Measurements from ENCODE around the gene RNU5D-1. TPM values are rescaled to one million over a fixed set of nuclear protein-coding genes. Genes with fewer than 3 reads are reported as not detected.
"Not testable (repeated sequence)": the region's sequence is repeated elsewhere in the genome, so short reads cannot be mapped to it uniquely, and the experiment has no call there.

Gene RNU5D-1
- total RNA-seq (2014; rRNA removed; shearing (Covaris generic)), result not detected in 2 replicates

DNA sequence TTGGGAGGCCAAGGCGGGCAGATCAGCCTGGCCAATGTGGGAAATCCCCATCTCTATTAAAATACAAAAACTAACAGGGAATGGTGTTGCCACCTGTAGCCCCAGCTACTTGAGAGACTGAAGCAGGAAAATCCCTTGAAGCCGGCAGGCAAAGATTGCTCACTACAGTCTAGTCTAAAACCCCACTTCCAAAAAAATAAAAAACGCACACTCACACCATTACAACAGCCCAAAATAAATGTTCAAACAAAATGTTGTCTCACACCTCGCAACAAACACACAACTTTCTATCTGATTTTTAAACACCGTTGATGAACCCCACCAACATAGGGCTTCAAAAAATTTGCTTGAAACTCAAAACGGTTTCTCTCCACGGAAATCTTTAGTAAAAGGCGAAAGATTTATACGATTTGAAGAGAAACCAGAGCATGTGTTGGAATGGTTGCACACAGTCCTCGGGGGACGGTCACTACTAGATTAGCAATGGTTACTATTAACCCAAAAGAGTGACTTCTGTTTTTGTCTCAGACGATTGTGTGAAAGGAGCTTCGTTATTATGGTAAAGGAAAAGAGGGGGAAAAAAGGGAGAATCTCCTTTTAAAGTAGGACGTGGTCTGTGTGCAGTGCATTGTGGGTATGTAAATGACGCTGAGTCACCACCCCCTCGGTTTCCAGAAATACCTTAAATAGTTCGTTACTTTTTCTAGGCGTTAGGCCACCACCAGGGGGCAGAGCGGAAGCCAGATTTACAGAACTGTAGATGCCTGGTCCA, at the start of gene RNU5D-1:
Gene RNU5D-1 (minus strand): TSS at position 430 of the 772 bp plus-strand sequence.
- DNase-seq (ENCODE audit: low spot score), result peak; percentile 98

DNA sequence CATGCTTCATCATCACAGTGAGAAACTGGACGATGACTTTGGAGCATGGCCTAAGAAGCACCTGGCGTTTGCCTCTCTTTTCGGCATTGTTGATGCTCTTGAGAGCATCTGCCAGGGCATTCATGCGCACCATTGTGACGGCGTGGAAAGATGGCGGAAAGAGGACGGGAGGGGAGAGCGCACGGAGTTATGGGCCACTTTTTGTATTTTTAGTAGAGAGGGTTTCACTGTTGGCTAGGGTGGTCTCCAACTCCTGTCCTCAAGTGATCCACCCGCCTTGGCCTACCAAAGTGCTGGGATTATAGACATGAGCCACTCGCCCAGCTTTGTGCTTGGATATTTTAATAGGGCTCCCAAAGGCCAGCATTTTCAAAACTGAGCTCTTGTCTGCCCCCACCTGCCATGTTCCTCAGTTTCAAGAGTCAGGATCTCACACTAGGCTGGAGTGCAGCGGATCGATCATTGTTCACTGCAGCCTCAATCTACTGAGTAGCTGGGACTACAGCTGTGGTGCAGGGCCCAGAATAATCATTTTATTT, 49.7 kb upstream of the RNU5D-1 start:
- no peak for DNase-seq (ENCODE audit: low spot score)

DNA sequence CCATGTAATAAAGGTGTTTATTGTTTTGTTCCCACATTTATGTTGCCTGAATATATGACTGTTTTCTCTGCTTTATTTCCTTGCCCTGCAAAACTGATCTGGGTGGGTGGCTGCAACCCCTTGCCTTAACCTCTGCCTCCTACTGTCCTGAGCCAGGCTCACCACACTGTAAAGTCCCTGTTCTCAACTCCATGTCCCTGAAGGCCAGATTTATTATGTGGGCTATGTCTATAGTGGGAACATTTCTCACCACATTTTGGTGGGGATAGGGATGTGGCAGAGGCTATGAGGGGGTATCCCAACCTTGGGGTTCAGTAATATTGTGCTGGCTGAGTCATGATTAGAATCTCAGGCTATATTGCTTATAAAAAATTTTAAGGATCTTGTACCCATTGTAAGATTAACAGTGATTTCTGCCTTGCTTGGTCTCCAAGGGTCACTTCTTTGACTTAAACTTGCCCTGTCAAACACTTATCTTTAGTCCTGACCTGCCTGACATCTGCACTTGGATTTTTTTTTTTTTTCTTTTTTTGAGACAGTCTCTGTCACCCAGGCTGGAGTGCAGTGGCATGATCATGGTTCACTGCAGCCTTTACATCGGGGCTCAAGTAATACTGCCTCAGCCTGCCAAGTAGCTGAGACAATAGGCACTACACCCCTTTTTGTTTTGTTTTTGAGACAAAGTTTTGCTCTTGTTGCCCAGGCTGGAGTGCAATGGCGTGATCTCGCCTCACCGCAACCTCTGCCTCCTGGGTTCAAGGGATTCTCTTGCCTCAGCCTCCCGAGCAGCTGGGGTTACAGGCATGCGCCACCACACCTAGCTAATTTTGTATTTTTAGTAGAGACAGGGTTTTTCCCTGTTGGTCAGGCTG, 48.0 kb upstream of the RNU5D-1 start:
- DNase-seq (ENCODE audit: low spot score), result no peak

DNA sequence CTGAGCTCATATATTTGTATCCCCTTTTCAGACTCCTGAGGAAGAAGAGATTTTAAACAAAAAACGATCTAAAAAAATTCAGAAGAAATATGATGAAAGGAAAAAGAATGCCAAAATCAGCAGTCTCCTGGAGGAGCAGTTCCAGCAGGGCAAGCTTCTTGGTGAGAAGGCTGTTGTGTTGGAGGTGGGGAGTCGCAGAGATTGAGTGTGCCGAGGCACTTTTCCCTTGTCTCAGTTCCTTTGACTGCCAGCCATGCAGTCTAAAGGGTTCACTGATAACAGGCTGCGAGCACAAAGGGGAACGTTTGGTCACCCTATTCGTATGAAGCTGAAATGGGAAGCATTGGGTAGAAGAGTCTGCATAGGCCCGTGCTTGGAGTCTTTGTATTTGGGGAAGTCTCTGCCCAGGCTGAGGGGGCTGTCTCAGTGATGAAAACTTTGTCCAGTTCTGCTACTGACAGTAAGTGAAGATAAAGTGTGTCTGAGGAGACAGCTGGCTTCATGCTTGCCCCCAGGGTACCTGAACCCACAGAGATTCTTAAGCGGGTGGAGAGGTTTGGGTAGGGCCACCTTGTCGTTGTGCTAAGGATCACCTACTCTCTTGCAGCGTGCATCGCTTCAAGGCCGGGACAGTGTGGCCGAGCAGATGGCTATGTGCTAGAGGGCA, 47.1 kb upstream of the RNU5D-1 start:
- DNase-seq (ENCODE audit: low spot score), result no peak

DNA sequence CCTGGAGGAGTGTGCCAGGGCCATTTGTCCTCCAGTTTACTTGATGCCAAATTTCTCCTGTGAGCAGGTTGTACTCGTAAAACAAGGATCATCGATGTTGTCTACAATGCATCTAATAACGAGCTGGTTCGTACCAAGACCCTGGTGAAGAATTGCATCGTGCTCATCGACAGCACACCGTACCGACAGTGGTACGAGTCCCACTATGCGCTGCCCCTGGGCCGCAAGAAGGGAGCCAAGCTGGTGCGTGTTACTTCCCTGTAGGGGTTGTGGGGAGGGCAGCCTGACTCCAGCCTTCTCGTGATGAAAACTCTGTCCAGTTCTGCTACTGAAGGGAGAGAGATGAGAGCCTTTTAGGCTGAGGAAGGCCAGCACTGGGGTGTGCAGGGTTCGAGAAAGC, 46.6 kb upstream of the RNU5D-1 start:
- no peak for DNase-seq (ENCODE audit: low spot score)

DNA sequence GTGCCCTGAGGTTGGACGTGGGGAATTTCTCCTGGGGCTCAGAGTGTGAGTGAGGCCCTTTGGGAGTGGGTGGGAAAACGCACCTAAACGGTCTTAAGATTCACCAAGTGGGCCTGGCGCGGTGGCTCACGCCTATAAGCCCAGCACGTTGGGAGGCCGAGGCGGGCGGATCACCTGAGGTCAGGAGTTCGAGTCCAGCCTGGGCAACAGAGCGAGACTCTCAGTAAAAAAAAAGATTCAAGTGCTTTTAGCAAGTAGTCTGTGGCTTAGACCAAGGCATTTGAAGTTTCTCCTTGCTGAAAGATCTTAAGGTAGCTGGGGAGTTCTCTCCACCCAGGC, 45.7 kb upstream of the RNU5D-1 start:
- no peak for DNase-seq (ENCODE audit: low spot score)

DNA sequence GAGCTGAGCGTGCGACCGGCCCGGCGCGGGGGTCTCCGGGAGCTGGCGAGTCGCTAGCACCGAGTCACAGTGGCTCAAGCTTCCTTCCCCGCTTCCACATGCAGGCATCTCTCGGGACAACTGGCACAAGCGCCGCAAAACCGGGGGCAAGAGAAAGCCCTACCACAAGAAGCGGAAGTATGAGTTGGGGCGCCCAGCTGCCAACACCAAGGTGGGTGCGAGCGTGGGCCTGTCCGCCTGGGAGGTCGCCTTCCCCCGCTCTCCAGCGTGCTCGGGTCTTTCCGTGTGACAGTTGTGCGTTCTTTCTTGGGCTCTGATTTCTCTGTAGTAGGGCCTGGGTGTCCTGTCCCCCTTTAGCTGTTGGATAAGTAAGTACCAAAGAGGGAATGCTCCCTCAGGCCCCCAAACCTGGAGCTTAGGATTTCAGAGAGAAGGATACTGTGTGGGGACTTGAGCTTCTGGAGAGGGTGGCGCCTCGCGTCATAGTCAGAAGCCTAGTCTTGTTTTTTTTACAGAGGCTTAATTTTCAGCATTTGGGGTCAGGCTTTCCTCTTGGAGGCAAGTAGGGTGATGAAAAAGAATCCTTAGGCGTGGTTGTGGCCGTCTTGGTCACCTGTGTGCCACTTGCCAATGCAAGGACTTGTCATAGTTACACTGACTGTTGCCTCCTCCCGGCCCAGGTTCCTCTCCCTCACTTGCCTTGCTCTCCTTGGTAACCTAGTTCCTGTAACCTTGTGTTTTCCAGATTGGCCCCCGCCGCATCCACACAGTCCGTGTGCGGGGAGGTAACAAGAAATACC, 45.2 kb upstream of the RNU5D-1 start:
- DNase-seq (ENCODE audit: low spot score), result peak; percentile 20

DNA sequence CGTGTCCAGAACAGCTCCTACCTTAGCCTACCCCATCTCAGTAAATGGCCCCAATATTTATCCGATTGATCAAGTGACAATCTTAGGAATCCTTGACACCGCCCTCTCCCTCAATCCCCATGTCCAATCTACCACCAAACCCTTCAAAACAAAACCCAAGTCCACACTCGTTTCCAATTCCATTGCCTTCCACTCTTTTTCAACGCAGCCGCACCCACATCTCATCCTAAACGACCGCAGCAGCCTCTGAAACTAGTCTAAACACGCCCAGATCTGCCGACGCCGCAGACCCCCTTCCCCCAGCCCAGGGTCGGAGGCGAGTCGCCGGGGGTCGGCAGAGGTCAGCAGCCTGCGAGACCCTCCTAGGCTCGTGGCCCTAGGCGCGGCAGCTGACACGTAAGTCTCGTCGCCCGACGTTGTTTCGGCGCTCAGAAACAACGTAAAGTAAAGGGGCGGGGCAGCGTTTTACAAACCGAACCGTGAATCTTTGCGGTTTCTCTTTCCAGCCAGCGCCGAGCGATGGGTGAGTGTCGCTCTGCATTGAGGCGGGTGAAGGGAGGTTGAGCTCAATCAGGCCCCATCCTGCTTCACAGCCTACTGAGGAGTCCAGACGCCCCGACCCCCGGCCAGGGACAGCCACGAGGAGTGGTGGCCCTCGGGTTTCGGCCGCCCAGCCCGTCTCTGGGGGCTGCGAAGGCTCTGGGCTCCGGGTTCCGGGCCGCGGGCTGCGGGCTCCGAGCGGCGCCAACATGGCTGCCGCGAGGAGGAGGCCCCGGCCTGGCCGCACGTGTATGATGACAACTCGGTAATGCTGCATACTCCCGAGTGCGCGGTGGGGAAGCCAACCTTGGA, 44.3 kb upstream of the RNU5D-1 start, which contains the start of gene RPS8:
Gene RPS8 (plus strand): TSS at position 463 of the 852 bp plus-strand sequence. CDS start 57 bp downstream, at position 520.
- DNase-seq (ENCODE audit: low spot score), result peak; percentile 87

DNA sequence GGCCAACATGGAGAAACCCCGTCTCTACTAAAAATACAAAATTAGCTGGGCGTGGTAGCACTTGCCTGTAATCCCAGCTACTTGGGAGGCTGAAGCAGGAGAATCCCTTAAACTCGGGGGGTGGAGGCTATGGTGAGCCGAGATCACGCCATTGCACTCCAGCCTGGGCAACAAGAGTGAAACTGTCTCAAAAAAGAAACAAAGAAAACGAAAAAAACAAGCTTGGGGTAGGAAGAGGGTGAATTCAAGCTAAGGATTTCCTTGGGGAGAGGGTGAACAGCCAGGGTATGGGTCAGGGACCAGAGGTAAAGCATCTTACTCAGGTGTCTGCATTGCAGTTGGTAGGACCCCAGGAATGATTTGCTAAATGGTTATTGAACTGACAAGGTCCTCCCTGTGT, 35.5 kb upstream of the RNU5D-1 start:
- not testable (repeated sequence) for DNase-seq (ENCODE audit: low spot score)

DNA sequence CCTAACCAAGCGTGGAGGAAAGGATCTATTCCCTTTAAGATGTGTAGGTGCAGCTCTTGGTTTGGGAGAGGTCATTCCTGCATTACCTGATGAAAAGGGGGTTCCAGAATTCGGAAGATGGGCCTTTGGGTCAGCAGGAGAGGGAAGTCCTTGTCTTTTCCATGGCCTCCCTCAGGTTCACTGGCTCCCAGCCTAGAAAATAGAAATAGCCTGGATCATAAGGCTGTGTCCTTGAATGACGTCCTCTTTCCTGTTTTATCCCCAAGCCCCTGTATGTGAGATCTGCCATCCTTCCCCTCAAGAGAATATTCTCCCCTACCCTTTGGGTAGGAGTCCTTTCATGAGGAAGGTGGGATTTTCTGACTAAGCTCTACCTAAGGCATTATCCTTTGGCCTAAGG, 29.9 kb upstream of the RNU5D-1 start:
- no peak for DNase-seq (ENCODE audit: low spot score)

DNA sequence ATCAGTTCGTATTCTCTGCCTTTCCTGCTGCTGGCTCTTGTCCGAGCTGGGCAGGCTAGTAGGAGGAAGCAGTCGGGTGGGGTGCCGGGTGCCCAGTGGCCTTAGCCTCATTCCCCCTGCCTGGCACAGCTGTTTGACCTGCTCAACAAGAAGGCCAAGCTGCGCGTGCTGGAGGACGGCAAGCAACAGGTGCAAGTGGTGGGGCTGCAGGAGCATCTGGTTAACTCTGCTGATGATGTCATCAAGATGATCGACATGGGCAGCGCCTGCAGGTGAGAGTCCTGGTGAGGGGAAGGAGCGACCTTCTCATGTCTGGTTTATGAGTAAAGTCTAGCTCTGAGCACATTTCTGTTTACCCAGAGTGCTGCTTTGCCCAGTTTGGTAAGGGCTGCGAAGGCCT, 28.1 kb upstream of the RNU5D-1 start:
- no peak for DNase-seq (ENCODE audit: low spot score)

DNA sequence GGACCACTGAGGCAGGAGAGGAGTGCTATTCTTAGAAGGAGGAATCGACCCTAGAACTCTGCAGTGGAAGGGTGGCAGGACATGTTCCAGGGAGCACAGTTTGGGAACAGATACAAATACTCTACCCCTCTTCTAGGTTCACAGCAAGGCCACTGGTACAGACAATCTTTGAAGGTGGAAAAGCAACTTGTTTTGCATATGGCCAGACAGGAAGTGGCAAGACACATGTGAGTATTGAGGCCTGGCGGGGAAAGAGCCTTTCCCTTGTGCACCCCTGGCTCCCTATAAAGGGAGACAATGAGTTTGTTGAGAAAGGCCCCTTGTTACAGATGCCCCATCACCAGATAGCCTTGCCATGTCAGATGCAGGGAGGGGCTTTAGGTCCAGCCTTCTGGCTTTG, 26.4 kb upstream of the RNU5D-1 start:
- DNase-seq (ENCODE audit: low spot score), result no peak

DNA sequence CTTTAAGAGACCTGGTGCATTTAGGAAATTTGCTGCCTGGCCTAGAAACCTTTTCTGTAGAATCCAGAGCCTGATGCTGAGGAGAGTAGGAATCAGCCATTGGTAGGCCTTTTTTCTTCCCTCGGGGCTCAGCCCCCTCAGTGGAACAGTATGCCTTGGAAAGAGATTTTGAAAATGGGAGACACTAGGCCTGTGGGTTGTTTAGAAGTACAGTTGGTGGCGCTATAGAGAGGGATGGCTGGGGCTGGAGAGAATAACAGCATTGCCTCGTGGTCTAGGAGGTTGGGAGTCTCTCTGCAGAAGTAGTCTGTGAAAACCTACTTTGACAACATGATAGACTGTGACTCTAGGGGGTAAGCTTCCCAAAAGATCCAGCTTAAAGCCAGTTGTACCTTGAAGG, 16.9 kb upstream of the RNU5D-1 start:
- no peak for DNase-seq (ENCODE audit: low spot score)

DNA sequence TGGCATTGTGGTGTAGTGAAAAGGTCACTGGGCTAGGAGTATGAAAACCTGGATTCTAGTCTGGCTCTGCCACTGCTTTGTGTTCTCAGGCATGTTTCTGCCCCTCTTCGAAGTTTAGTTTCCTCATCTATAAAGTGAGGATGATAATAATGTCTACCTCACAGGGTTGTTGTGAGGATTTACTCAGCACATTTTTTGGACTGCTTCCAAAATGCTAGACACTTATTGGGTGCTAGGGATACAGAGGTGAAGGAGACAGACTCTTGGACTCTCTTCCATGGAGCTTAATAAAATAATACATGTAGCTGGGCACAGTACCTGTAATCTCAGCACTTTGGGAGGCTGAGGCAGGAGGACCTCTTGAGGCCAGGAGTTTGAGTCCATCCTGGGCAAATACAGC, 12.2 kb upstream of the RNU5D-1 start:
- no peak for DNase-seq (ENCODE audit: low spot score)

DNA sequence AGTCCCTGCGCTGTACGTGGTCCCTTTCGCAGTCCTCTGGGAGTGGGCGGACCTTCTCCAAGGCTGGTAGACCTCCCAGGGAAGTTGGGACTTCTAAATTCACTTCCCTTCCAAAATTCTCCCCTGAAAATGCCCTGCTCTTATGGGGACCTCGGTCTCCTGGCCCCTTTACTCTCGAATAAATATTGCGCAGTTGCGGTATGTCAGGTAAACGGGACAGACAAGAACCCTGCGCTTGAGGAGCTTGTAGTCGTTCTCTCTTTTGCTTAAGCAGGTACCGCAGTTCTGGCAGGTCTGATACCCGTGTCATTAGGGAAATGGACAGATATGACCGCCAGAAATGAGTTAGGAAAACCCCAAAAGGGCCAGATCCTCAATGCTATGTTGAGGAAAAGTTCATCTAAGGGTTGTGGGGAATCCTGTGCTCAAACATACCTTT, 9.2 kb upstream of the RNU5D-1 start:
- no peak for DNase-seq (ENCODE audit: low spot score)

DNA sequence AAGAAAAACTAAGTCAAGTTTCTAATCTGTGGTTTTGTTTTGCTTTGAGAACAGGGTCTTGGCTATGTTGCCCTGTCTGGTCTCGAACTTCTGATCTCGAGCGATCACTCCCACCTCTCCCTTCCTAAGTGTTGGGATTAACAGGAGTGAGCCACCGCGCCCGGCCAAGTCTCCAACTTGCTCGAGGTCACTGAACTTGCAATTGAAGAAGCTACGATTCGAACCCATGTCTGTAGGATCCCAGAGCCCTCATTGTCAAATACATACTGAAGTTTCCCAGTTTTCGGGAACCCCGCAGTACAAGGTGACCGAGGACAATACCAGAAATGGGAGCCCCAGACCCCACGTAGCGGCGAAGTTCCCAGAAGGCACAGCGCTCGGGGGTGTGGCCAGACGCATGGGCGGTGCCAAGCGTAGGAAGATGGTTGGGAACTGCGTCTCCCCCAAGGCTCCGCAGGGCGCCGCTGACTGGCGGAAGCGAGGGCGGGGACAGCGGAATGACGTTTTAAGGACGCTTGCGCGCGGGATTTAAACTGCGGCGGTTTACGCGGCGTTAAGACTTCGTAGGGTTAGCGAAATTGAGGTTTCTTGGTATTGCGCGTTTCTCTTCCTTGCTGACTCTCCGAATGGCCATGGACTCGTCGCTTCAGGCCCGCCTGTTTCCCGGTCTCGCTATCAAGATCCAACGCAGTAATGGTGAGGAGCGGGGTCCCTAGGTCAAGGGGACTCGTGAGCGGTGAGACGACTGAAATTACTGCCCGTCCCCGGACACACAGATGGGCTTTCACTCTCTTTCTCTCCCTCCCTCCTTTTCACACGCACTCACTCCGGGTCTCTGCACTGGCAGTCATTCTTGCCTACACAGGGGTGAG, 8.6 kb upstream of the RNU5D-1 start, which contains the start of gene KIF2C:
Gene KIF2C (plus strand): TSS at position 531 of the 872 bp plus-strand sequence. CDS start 96 bp downstream, at position 627.
- DNase-seq (ENCODE audit: low spot score), result peak; percentile 93

DNA sequence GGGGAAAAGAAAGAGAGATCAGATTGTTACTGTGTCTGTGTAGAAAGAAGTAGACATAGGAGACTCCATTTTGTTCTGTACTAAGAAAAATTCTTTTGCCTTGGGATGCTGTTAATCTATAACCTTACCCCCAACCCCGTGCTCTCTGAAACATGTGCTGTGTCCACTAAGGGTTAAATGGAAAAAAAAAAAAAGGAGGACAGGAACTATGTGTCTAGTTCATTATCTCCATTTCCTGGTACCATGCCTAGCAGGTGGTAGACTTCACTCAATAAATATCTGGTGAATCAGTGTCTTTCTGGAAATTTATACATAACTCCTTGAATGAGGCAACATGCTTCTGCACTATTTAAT, 8.0 kb upstream of the RNU5D-1 start:
- not testable (repeated sequence) for DNase-seq (ENCODE audit: low spot score)

DNA sequence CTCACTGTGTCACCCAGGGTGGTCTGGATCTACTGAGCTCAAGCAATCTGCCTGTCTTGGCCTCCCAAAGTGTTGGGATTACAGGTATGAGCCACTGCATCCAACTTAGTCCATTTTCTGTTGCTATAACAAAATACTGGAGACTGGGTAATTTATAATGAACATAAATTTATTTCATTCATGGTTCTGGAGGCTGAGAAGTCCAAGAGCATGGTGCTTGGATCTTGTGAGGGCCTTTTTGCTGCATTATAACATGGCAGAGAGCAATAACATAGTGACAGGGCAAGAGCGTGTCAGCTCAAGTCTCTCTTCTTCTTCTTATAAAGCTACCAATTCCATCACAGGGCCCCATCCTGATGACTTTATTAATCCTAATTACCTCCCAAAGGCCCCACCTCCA, 5.0 kb upstream of the RNU5D-1 start:
- no peak for DNase-seq (ENCODE audit: low spot score)

DNA sequence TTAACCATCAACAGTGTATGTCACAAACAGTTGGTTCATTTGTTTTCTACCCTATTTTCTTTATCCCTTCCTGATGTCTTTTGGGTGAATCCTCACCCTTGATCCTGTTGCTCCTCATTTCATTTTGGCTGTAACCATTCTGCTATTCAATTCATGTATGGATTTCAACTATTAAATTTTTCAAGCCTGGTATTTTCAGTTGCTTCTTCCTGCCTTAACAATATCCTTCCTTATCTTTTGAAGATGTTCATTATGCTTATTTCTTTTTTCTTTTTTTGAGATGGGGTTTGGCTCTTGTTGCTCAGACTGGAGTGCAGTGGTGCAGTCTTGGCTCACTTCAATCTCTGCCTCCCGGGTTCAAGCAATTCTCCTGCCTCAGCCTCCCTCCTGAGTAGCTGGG, 2.8 kb upstream of the RNU5D-1 start:
- no peak for DNase-seq (ENCODE audit: low spot score)
